C4-2B (cell line): ENCODE measurements around the gene APP.

Experiments used
- ZFX ChIP-seq: fragments of 450-650 bp; IDR thresholded peaks from 2 replicates; pipeline ENCODE4 v1.6.1; 2017
- TF ChIP-seq, protein P1 (sequence below): fragments of 450-650 bp; conservative IDR thresholded peaks from 2 replicates; pipeline ENCODE4 v1.5.1; 2017; ENCODE audit warnings: mild to moderate bottlenecking

- TF ChIP-seq, protein P1, sequence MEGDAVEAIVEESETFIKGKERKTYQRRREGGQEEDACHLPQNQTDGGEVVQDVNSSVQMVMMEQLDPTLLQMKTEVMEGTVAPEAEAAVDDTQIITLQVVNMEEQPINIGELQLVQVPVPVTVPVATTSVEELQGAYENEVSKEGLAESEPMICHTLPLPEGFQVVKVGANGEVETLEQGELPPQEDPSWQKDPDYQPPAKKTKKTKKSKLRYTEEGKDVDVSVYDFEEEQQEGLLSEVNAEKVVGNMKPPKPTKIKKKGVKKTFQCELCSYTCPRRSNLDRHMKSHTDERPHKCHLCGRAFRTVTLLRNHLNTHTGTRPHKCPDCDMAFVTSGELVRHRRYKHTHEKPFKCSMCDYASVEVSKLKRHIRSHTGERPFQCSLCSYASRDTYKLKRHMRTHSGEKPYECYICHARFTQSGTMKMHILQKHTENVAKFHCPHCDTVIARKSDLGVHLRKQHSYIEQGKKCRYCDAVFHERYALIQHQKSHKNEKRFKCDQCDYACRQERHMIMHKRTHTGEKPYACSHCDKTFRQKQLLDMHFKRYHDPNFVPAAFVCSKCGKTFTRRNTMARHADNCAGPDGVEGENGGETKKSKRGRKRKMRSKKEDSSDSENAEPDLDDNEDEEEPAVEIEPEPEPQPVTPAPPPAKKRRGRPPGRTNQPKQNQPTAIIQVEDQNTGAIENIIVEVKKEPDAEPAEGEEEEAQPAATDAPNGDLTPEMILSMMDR: peak; percentile 69
- TF ChIP-seq ZFX: no peak
These were observed 274.9 kb downstream of the APP start for GRCh38 chr21:25895565-25896205.
